Astrocyte (in vitro differentiated cells and primary cell): ENCODE results near the gene ATP2B2.

Source experiments
- CTCF ChIP-seq: IDR thresholded peaks from 2 replicates; pipeline ENCODE4 v1.5.1; 2011; ENCODE audit warnings: low read depth, mild to moderate bottlenecking, inconsistent platforms, low read length, moderate library complexity; ENCODE audit not compliant: insufficient read depth
- EZH2 ChIP-seq: IDR thresholded peaks from 2 replicates; pipeline ENCODE4 v1.6.1; 2012; ENCODE audit warnings: mild to moderate bottlenecking, low read length, inconsistent platforms; ENCODE audit not compliant: insufficient read depth

- TF ChIP-seq CTCF: no peak
- no peak for TF ChIP-seq EZH2
Observed at GRCh38 chr3:10501664-10502052, 3.7 kb downstream of the ATP2B2 start.
